ENCODE measurements around the gene UNC79. TPM values are rescaled to one million over a fixed set of nuclear protein-coding genes. Genes with fewer than 3 reads are reported as not detected.

The UNC79 gene
- total RNA-seq, 2 donors from 2014 or later: 0.08 to 0.09 TPM

DNA sequence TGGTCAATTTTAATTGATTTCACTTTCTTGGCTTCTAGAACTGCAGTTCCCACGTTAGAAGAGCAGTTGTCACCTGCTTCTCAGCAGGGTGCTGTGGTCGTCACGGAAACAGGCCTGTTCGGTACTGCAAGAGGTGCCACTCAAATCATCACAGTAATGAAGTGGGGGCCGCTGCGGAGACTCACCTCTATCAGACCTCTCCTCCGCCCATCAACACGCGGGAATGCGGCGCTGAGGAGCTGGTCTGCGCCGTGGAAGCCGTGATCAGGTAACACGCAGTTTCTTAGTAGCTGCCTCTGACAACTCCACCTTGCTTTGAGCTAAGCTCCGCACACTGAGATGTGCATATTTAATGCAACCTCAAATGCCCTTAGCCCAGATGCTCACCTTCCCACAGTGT is 107.2 kb downstream of the UNC79 start:
- no peak for DNase-seq
- ATAC-seq: no peak
- intact Hi-C loops (cut with DNase I, micrococcal nuclease): no loop called here

DNA sequence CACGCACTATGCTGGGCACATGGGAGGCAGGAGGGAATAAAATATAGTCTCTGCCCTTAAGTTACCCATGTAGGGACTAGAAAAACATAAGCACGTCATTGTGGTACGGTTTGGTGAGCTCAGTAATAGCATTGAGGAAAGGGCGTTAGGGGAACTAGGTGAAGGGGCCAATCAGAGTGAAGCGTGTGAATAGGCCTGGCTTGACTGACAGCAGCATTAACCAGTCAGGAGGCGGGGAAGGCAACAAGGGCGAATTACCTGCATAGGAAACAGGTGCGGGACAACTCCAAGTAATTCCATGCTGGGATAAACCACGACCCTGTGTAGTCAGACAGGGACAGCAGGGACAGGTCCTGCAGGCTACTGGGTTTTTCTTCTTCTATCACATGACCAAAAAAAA is 107.7 kb downstream of the UNC79 start:
- intact Hi-C loops (cut with DNase I, micrococcal nuclease): no loop called here
- ATAC-seq: no peak
- no peak for DNase-seq

DNA sequence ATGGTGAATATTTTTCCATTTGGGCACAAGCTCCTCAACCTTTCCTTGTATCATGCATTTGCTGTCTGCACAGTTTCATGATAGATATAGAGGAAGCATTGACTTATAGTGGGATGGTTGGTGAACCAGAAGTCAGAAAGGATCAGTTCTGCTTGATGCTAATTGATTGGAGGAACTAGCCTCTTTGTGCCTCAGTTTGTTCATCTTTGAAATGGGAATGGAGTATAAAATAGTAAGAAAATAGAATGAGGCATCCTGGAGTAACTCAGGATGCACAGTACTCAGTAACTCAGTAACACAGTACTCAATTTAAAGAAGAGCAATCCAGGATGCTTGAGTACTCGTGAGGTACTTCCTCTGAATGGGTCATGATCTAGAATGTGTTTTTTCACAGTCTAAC is 109.5 kb downstream of the UNC79 start:
- DNase-seq (no peak), ATAC-seq (no peak)
- intact Hi-C loops (cut with DNase I, micrococcal nuclease): no loop called here

DNA sequence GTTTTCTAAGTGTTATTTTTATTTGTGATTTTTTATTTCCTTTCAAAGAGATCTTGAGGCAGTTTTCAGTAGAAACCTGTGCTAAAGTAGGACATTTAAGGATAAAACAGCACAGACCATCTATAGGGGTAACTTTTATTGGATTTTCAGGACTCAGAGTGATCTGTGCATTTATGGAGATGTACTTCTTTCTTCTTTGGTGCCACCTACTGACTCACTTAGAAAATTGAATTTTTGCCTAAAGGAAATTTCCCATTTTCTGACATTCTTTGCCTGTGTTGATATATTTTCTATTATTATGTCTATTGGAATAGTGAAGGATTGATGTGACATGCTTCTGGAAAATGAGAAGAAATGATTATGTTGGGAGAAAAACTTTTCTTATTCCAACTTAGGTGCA is 113.0 kb downstream of the UNC79 start:
- DNase-seq (no peak), ATAC-seq (no peak)
- intact Hi-C loops (cut with DNase I, micrococcal nuclease): no loop called here

DNA sequence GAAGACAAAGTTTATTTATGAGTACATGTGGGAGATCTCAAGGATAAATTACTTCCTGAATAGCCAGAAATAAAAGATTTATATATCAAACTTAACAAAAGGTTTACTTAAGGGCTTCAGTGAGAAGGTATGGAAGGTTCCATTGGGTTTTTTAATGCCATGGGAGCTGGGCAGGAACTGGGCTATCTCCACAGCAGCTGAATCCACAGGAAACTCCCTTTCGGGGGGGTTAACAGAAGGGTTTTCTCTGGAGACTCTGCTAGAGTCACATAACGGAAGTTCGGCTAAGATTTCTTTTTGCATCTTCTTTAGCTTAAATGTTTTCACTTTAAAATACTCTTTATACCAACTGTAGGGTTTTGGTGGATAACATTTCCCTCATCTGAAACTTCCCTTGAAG is 113.5 kb downstream of the UNC79 start:
- intact Hi-C loops (cut with DNase I, micrococcal nuclease): no loop called here
- DNase-seq (no peak), ATAC-seq (no peak)

DNA sequence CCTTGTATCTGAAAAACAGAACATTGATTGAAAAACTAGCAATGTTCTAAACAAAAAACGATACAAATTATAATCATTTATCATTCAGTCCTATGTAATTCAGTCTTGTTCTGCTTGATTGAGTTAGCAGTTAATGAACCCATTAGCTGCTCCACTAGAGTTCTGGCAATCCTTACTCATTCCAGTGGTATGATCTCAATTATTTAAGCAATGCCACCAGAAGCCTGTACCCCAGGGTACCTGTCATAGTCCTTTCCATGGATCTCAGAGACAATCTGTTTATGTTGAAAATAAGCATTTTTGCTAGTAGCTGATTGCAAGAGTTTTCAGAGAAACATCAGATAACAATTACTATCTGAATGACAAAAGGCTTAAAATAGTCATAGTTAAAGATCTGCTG is 115.9 kb downstream of the UNC79 start:
- ATAC-seq (no peak), DNase-seq (no peak)
- intact Hi-C loops (cut with DNase I, micrococcal nuclease): no loop called here

DNA sequence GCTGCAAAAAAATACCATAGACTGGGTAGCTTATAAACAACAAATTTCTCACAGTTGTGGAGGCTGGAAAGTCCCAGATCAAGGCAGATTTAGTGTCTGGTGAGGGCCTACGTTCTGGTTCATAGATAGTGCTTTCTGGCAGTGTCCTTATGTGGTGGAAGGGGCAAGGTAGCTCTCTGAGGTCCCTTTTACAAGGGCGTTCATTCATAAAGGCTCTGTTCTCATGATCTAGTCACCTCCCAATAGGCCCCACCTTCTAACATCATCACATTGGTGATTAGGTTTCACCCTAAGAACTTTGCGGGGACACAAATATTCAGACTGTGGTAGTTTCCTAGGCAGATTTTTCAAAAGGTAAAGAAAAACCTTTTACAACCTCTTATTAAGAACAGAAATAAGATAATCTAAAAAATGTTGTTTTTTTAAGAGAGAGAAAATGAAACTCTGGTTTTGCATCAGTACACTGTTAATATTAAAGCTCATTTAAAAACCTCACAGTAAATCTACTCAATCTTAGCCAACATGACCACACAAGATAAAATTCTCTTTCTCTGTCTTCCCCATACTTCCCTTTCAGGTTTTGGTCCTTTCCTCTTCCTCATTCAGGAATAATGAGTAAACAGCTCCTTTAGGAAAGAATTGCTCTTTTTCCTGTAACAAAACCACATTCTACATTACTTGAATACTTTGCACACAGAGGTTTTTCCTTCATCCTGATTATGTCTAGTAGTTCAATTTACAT is 117.5 kb downstream of the UNC79 start:
- intact Hi-C loops (cut with DNase I, micrococcal nuclease): no loop called here
- no peak for ATAC-seq
- DNase-seq: no peak

DNA sequence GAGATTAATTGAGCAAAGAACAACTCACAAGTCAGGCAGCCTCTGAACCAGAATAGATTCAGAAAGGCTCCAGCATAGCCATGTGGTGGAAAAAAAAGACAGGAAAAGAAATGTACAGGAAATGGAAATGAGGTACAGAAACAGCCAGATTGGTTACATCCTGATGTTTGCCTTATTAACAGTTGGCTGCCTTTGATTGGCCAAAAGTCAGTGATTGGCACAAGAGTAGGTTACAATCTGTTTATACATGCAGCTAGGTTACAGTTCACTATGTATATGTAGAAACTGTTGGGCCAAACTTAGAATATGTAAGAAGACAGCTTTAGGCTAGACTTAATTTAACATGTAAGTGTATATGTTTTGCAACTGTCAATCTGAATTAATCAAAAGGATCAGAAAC is 118.9 kb downstream of the UNC79 start:
- intact Hi-C loops (cut with DNase I, micrococcal nuclease): no loop called here
- no peak for ATAC-seq
- DNase-seq: no peak

DNA sequence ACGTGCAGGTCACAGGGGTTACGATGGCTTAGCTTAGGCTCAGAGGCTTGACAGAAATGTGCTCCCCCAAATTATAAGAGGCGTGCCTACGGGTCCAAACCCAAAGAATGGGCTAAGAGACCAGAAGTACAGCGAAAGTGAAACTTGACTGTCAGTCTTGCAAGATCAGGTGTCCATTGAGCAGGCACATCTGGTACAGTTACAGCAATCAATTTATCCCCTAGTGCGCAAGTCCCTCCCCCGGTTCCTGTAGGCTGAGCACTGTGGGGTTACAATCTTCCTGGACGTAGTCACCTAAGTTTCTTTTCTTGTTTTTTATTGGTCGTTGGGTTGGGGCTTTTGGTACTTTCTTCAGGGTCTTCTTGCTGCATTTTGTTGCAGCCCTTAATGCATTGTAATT is 134.2 kb downstream of the UNC79 start:
- intact Hi-C loops (cut with DNase I, micrococcal nuclease): no loop called here
- ATAC-seq: no peak
- DNase-seq: no peak

DNA sequence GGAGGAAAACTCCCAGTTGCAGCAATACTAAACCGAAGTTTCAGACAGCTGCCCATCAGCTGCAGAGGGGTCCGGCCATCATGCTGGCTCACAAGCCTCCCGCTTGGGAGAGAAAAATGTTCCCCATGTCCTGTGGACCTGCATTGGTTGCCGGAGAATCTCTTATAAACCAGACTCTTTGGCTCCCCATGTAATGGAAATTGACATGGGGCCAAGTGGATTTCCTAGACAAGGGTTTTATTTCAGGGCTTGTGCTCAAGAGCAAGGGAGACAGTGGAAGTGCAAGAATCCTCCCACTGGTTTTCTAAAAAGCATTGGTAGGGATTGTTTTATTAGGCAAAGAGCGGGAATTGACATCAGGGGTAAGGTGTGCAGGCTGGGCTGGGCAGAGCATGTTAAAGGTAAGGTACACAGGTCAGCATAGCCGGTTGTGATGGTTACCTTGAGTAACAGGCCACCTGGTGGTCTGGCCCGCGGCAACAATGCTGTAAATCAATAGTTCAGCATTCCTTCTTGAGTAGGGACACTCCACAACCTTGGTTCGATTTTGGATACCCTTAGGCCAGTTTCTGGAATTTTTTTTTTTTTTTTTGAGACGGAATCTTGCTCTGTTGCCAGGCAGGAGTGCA is 135.4 kb downstream of the UNC79 start:
- no peak for DNase-seq

DNA sequence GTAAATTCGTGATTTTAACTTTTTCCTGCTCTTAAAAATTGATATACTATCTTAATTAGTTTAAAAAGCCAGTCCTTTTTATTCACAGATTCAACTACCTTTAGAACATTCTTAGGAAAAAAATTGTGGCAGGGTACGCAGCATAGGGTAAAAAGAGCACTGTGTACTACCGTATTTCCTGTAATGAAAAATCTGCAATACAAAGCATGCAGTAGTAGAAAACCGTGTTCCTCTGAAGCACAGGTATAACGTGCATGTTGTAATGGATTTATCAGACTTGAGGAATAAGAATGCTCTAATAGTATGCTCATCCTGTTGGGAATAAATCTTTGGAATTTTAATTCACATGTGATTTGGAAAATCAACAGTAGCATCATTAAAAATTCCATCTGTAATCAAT is 140.5 kb downstream of the UNC79 start:
- DNase-seq (no peak), ATAC-seq (no peak)
- intact Hi-C loops (cut with DNase I, micrococcal nuclease): no loop called here

More for the DNA sequence above, 135.4 kb downstream of the UNC79 start:
- intact Hi-C loops (cut with DNase I, micrococcal nuclease): no loop called here
- ATAC-seq: no peak

DNA sequence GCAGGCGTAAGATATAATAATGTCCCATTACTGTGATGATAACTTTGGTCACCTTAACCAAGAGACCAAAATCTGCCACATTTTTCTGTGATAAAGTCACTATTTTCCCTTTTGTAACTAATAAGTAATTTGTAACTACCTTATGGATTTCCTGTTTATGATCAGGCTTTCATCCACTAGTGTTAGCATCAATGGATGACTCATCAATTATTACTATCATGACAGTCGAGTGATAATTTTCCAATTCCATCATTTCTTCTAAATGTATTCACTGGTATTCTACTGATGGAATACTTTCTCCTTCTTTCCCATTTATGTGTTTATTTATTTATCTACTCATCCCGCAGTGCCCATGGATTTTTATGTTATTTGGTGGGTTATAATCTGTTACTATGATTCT is 148.4 kb downstream of the UNC79 start:
- DNase-seq (no peak), ATAC-seq (no peak)
- intact Hi-C loops (cut with DNase I, micrococcal nuclease): no loop called here

DNA sequence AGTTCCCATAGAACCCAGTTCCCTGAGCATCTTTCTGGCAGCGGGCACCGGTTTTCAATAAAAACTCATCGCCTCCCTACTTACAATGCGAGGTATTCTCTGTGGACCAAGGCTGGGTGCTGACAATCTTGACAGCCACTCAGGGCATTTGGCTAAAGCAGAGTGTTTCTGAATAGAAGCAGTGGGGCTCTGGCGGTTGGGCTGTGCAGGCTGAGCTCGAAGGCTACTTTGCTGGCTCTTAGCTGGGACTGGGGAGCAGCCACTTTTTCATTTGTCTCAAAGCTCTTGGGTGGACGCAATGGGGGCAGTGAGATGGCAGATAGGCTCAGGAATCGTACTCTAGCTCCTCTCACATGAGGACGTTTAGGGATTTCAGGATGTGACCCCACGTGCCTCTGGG is 151.8 kb downstream of the UNC79 start:
- ATAC-seq (no peak), DNase-seq (no peak)
- intact Hi-C loops (cut with DNase I, micrococcal nuclease): no loop called here

DNA sequence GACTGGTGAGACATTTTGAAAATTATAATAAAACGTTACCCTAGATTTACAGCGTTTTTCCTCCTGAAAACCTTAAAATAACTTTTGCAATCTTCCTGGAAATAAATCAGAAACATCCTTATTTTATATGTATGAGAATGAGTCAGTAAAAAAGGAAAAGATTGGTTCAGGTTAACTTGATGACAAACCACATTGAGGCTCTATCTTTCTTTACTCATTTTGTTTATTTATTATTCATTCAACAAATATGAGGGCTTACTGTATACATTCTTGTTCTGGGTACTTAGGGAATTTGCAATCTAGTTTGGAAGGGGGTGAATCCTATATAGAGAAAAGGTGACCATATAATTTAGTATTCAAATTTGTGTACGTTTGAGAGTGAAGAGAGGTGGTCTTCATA is 156.6 kb downstream of the UNC79 start:
- intact Hi-C loops (cut with DNase I, micrococcal nuclease): no loop called here
- ATAC-seq (no peak), DNase-seq (no peak)

DNA sequence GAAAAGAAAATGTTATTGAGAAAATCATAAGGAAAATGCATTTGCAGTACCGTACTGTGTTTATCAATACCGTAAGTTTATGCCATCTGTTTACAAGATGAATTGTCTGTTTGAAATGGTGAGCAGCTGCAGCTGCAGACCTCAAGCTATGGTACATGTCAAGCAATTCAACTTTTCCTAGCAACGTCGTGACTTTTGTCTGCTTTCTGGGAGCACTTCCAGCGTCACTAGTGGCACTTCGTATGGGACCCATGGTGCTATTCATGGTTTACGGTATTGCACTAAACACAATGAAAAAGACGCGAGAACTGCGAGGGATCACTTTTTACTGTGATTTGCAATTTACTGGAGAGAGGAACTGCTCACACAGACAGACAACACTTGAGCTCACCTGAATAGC is 160.8 kb downstream of the UNC79 start:
- no peak for DNase-seq

DNA sequence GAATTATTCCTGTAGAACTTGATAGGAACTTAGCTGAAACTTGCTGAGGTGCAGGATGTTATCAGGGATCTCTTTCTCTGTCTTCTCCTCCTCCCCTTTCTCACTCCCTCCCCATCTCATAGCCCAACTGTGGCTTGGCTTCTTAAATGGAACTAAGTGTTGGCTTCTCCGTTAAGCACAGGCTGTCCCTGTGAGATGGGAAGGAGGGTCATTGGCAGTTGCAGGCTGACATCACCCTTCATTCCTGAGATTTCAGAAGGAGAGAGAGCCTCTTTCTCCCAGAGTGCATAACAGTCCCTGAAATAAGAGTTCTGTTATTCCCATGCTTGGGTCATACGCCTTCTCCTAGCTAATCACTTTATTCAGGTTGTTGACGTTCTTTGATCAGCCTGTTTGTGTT is 162.0 kb downstream of the UNC79 start:
- DNase-seq (no peak), ATAC-seq (no peak)
- intact Hi-C loops (cut with DNase I, micrococcal nuclease): no loop called here

More for the DNA sequence above, 160.8 kb downstream of the UNC79 start:
- intact Hi-C loops (cut with DNase I, micrococcal nuclease): no loop called here
- ATAC-seq: no peak

DNA sequence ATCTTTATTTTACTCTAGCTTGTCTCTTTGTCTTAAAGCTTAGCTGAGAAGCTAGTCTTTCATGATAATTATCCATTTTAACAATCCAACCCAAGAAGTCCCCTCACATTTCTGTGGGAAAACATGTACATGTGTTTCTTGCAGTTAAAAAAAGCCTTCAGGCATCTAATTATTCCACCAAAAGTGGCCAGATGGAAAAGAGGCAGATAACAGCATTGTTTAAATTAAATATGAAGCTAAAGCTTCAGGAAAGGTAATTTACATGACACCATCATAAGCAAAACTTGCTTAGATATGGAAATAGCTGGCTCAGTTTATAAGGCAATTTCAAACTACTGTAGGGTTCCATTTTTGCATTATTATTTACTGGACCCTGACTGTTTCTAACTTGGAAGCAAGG is 175.4 kb downstream of the UNC79 start:
- DNase-seq (no peak), ATAC-seq (no peak)
- intact Hi-C loops (cut with DNase I, micrococcal nuclease): no loop called here

DNA sequence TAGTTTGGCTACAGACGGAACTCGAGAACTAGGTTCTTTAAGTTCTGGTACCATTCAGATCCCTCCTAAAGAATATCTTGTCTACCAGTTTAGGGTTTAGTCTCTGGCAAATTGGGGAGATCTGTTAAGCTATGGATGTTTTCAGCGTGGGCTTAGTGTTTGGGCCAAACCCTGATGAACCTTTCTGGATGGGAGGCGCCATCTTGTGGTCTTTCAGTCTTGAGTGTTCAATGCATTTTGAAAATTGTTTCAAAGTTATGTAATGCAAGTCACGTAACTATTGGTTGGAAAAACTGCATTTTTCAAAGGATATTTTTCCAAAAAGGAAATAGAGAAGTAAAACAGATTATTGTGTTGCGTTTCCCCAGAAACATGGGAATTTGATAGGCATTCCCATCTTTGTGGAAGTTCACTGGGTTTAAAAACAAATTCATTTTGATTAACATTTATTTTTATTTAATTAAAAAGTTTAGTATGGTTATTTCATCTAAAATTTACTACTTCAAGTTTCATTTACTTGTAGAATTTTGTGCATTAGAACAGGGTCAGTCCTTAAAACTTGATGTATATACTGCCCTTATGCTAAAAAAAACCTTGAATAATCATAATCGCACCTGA is 188.5 kb downstream of the UNC79 start:
- intact Hi-C loops (cut with DNase I, micrococcal nuclease): no loop called here
- ATAC-seq (no peak), DNase-seq (peak in 1 of 2 donors; percentile 24)

DNA sequence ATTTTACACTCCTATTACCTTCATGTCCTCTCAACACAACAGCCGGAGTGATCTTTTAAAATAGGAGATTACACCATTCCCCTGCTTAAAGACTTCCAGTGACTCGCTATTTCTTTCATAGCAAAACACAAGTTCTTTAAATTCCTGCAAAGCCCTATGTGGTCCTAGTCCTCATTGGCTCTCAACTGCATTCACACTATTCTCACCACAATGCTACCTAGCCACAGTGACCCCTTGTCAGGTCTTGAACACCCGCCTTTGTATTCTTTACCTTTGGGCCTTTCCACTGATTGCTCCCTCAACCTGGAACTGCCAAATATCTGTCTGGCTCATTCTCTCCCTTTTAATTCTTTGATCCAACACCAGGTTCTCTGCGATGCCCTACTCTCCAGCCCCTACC is 197.3 kb downstream of the UNC79 start:
- DNase-seq (no peak), ATAC-seq (no peak)
- intact Hi-C loops (cut with DNase I, micrococcal nuclease): no loop called here

DNA sequence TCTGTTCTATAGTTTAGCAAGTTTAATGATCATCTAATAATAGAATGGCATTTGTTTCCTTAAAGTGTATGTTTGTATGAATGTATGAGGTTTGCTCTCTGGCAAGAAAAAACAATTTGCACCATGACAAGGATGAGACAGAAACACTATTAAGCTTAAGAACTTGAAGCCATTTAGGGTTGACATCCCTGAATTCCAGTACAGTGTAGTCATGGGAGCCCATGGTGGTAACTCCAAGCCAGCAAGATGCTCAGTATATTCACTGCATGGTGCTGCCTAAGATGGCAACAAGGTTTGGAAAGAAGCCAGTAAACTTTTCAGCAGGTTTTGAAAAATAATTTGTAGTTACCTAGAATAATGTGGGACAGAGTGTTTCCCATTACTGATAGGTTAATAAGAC is 198.9 kb downstream of the UNC79 start:
- intact Hi-C loops (cut with DNase I, micrococcal nuclease): no loop called here
- no peak for DNase-seq
- no peak for ATAC-seq

DNA sequence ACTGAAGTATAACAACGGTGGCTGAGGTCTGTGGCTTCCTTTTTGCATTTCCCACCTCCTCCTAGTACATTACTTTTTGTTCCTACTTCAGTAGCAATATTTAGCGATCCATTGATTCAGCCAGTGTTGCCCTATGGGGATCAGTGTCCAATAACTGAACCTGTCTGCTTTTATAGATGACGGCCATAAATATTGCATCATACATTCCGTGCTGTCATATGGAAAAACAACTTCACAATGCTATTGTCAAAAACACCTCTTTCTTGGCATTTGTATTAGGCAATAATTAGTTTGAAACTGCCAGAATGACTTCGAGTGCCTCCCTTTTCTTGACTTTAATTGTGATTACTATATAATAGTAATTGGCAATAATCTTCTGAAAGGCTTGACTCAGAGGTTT is 208.1 kb downstream of the UNC79 start:
- intact Hi-C loops (cut with DNase I, micrococcal nuclease): no loop called here
- DNase-seq (no peak), ATAC-seq (no peak)

All from left colon (tissue), 2 donors.